ENCODE results near the gene SLC51B.
A peak's percentile ranks its signal among the peaks of the same experiment; 100 is the strongest.

GRCh38 chr15:65033659-65034269 is 11.4 kb upstream of the SLC51B start:
- TF ChIP-seq, protein P1, sequence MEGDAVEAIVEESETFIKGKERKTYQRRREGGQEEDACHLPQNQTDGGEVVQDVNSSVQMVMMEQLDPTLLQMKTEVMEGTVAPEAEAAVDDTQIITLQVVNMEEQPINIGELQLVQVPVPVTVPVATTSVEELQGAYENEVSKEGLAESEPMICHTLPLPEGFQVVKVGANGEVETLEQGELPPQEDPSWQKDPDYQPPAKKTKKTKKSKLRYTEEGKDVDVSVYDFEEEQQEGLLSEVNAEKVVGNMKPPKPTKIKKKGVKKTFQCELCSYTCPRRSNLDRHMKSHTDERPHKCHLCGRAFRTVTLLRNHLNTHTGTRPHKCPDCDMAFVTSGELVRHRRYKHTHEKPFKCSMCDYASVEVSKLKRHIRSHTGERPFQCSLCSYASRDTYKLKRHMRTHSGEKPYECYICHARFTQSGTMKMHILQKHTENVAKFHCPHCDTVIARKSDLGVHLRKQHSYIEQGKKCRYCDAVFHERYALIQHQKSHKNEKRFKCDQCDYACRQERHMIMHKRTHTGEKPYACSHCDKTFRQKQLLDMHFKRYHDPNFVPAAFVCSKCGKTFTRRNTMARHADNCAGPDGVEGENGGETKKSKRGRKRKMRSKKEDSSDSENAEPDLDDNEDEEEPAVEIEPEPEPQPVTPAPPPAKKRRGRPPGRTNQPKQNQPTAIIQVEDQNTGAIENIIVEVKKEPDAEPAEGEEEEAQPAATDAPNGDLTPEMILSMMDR (IDR thresholded peaks at IDR 0.05), result peak; percentile 51
- TF ChIP-seq PBX3 (IDR thresholded peaks at IDR 0.05), result no peak
